Effector CD8-positive, alpha-beta T cell (primary cell): Measurements from ENCODE around the gene TAF11L2.
"Not testable (repeated sequence)": the region's sequence is repeated elsewhere in the genome, so short reads cannot be mapped to it uniquely, and the experiment has no call there.

Experiments
- DNase-seq: peaks from one replicate; lab custom pipeline; 2025; lab: John Stamatoyannopoulos, UW

The TAF11L2 gene

DNA sequence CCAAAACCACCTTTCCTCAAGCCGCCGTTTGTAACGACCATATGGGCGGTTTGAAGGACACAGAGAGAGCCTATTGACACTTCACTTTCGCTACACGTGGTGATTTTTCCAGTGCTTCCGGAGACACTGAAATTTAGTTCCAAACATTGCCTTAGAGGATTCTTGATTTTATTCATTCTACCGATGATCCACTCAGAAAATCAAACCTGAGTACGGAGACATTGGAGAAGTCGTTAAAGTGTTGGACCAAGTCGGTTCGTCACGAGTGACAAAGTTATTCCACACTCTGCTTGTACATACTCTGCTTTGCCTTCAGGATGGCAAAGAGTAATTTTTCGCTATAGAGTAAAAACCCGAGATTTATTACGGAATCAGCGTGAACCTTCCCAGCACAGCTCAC, 28.5 kb downstream of the TAF11L2 start:
- not testable (repeated sequence) for DNase-seq

DNA sequence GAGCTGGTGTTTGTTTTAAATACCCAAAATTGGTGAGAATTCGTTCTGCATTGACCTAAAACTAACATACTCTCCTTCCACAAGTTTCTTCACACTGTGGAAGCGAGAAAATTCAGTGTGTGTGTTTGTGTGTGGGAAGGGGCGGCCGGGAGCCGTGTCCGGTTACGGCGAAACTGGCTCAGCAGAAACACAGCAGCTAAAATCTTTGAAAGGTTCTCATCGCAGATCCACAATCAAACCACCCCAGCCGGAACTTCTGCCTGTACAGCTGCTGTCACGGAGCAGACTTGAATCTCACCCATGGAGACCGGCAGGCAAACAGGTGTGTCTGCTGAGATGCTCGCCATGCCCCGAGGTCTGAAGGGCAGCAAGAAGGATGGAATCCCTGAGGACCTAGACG, 30.3 kb downstream of the TAF11L2 start, which contains the start of gene TAF11L6:
Gene TAF11L6 (plus strand): TSS at position 301 of the 400 bp plus-strand sequence.
- not testable (repeated sequence) for DNase-seq
